HepG2 (cell line): ENCODE data around the gene NFE2L2. TPM values are rescaled to one million over a fixed set of nuclear protein-coding genes. Genes with fewer than 3 reads are reported as not detected.

Experiments used
- ATF6 ChIP-seq: sonication (generic); formaldehyde crosslinking; conservative IDR thresholded peaks from 2 replicates; pipeline ENCODE4 v1.4.0; 2020; ENCODE audit warnings: missing genetic modification reagents
- FIP1L1 ChIP-seq: fragments of 200-400 bp; formaldehyde crosslinking; IDR thresholded peaks from 2 replicates; pipeline ENCODE4 v1.6.1; 2018; ENCODE audit warnings: low read depth, mild to moderate bottlenecking, low read length, moderate library complexity, borderline replicate concordance; ENCODE audit not compliant: insufficient read depth
- HDAC2 ChIP-seq: sonication (generic); formaldehyde crosslinking; IDR thresholded peaks from 2 replicates; pipeline ENCODE4 v1.4.0; 2020; ENCODE audit warnings: missing genetic modification reagents
- NCOR1 ChIP-seq: fragments of 200-600 bp; sonication (generic); IDR thresholded peaks from 2 replicates; pipeline ENCODE4 v1.7.0; 2017; ENCODE audit warnings: antibody characterized with exemption, low read length, borderline replicate concordance
- RBM22 ChIP-seq: fragments of 200-400 bp; formaldehyde crosslinking; optimal IDR thresholded peaks from 2 replicates; pipeline ENCODE3; 2017; ENCODE audit warnings: mild to moderate bottlenecking, low read length, moderate library complexity
- RCOR2 ChIP-seq: IDR thresholded peaks from 2 replicates; pipeline ENCODE4 v1.6.1; 2016; ENCODE audit warnings: missing biosample characterization, missing genetic modification reagents
- RNF2 ChIP-seq: fragments of 450-650 bp; conservative IDR thresholded peaks from 2 replicates; pipeline ENCODE4 v1.6.1; 2016; ENCODE audit warnings: low read depth
- RNF219 ChIP-seq: sonication (generic); formaldehyde crosslinking; IDR thresholded peaks from 2 replicates; pipeline ENCODE4 v1.5.0; 2020; ENCODE audit warnings: mild to moderate bottlenecking, missing genetic modification reagents
- SOX5 ChIP-seq: IDR thresholded peaks from 2 replicates; pipeline ENCODE4 v1.6.1; 2016; ENCODE audit warnings: borderline replicate concordance
- SRSF9 ChIP-seq: fragments of 200-400 bp; formaldehyde crosslinking; IDR thresholded peaks from 2 replicates; pipeline ENCODE4 v1.6.1; 2018; ENCODE audit warnings: borderline replicate concordance, mild to moderate bottlenecking, low read depth, low read length; ENCODE audit not compliant: insufficient read depth, poor library complexity, severe bottlenecking
- ZBTB2 ChIP-seq: sonication (generic); formaldehyde crosslinking; IDR thresholded peaks from 2 replicates; pipeline ENCODE4 v1.8.0; 2022; ENCODE audit warnings: low read depth, missing genetic modification reagents
- ZC3H13 ChIP-seq: sonication (generic); formaldehyde crosslinking; IDR thresholded peaks from 2 replicates; pipeline ENCODE4 v1.8.1; 2023; ENCODE audit warnings: mild to moderate bottlenecking, missing genetic modification reagents, moderate library complexity
- ZKSCAN8 ChIP-seq: IDR thresholded peaks from 2 replicates; pipeline ENCODE4 v1.6.1; 2016; ENCODE audit warnings: borderline replicate concordance, missing genetic modification reagents, missing compliant biosample characterization
- ZNF629 ChIP-seq: sonication (generic); formaldehyde crosslinking; conservative IDR thresholded peaks from 2 replicates; pipeline ENCODE4 v1.5.0; 2020; ENCODE audit warnings: missing genetic modification reagents
- ZNF792 ChIP-seq: IDR thresholded peaks from 2 replicates; pipeline ENCODE4 v1.6.1; 2016
- polyA plus RNA-seq, 8 experiments: library from polyadenylated mRNA; depleted of rRNA in 3 of 8; stranded (reverse) in 7 of 8; unstranded in 1 of 8; fragments of >200 nt; fragmentation: Illumina TruSeq in 4 of 8; extraction: Trizol in 4 of 8; gene quantifications; 2 replicates each; pipeline versions ENCODE4 v1.2.1 to v1.2.3, GENCODE V29; 2011 to 2016; ENCODE audit warnings: low read depth in 4 of 8, missing spikeins in 1 of 8, mixed read lengths in 1 of 8; ENCODE audit not compliant: insufficient read depth in 1 of 8
- total RNA-seq, 5 experiments: library from RNA; depleted of rRNA; stranded (reverse); fragments of >200 nt; fragmentation: Illumina TruSeq; extraction: Trizol; gene quantifications; 2 replicates each; pipeline ENCODE4 v1.2.3, GENCODE V29; 2016; ENCODE audit warnings: low read depth in 1 of 5

The NFE2L2 gene
- total and polyA plus RNA-seq, 2 of the 13 experiments (the other 11 are each of a cell fraction or from before 2014, with no cell fraction given): 84.6 to 215 TPM

- TF ChIP-seq HDAC2: no peak
- no peak for TF ChIP-seq SOX5 (CRISPR knock-in tag)
- TF ChIP-seq SRSF9: no peak
- TF ChIP-seq ZKSCAN8 (CRISPR knock-in tag): no peak
- TF ChIP-seq FIP1L1: no peak
- no peak for TF ChIP-seq ZNF792 (CRISPR knock-in tag)
- TF ChIP-seq RCOR2 (CRISPR knock-in tag): no peak
- no peak for TF ChIP-seq NCOR1
- no peak for TF ChIP-seq ZNF629 (CRISPR knock-in tag)
- no peak for TF ChIP-seq RNF219
- TF ChIP-seq ATF6 (CRISPR knock-in tag): no peak
- TF ChIP-seq ZBTB2 (CRISPR knock-in tag): no peak
- no peak for TF ChIP-seq ZC3H13
- no peak for TF ChIP-seq RNF2
- TF ChIP-seq RBM22: peak; percentile 93
Observed at GRCh38 chr2:177246000-177246399, 18.5 kb downstream of the NFE2L2 start (continued).
